ENCODE data around the gene CFAP20DC.
"Not testable (repeated sequence)": the region's sequence is repeated elsewhere in the genome, so short reads cannot be mapped to it uniquely, and the experiment has no call there.

CFAP20DC gene

GRCh38 chr3:58874248-58874741 lies 175.5 kb downstream of the CFAP20DC start:
- DNase-seq = no peak

- DNase-seq = no peak
Measured at GRCh38 chr3:58868097-58868779, 181.6 kb downstream of the CFAP20DC start.

GRCh38 chr3:58867621-58868020 lies 182.2 kb downstream of the CFAP20DC start:
- DNase-seq = no peak

- DNase-seq = no peak
Measured at GRCh38 chr3:58866079-58866478, 183.7 kb downstream of the CFAP20DC start.

GRCh38 chr3:58864480-58864879 lies 185.3 kb downstream of the CFAP20DC start:
- DNase-seq = no peak

GRCh38 chr3:58863206-58863605 lies 186.6 kb downstream of the CFAP20DC start:
- no peak for DNase-seq

GRCh38 chr3:58861551-58861950 lies 188.3 kb downstream of the CFAP20DC start:
- DNase-seq = no peak

- no peak for DNase-seq
Measured at GRCh38 chr3:58858126-58858525, 191.7 kb downstream of the CFAP20DC start.

- no peak for DNase-seq
Measured at GRCh38 chr3:58857402-58857801, 192.4 kb downstream of the CFAP20DC start.

GRCh38 chr3:58848826-58849225 lies 201.0 kb downstream of the CFAP20DC start:
- DNase-seq = no peak

GRCh38 chr3:58842050-58842747 lies 207.6 kb downstream of the CFAP20DC start:
- DNase-seq = not testable (repeated sequence)

GRCh38 chr3:58840949-58841348 lies 208.9 kb downstream of the CFAP20DC start:
- no peak for DNase-seq

GRCh38 chr3:58839964-58840363 lies 209.9 kb downstream of the CFAP20DC start:
- DNase-seq = no peak

GRCh38 chr3:58839187-58839586 lies 210.6 kb downstream of the CFAP20DC start:
- no peak for DNase-seq

GRCh38 chr3:58837856-58838255 lies 212.0 kb downstream of the CFAP20DC start:
- no peak for DNase-seq

- no peak for DNase-seq
Measured at GRCh38 chr3:58837141-58837843, 212.5 kb downstream of the CFAP20DC start.

GRCh38 chr3:58835086-58835485 lies 214.7 kb downstream of the CFAP20DC start:
- DNase-seq = no peak

GRCh38 chr3:58833491-58833890 lies 216.3 kb downstream of the CFAP20DC start:
- no peak for DNase-seq

- DNase-seq = peak in 1 of 56 donors; percentile 1
Measured at GRCh38 chr3:58829321-58830000, 220.4 kb downstream of the CFAP20DC start.

GRCh38 chr3:58824777-58825176 lies 225.0 kb downstream of the CFAP20DC start:
- DNase-seq = no peak

GRCh38 chr3:58824285-58824684 lies 225.5 kb downstream of the CFAP20DC start:
- peak in 40 of 56 donors; percentile 0 to 85 (median 29) for DNase-seq
